H9 (cell line): ENCODE data around the gene CLDN18. TPM values are rescaled to one million over a fixed set of nuclear protein-coding genes. Genes with fewer than 3 reads are reported as not detected.

Experiments used
- DNase-seq: peaks from one replicate; pipeline ENCODE4 v3.0.0-alpha.2; 2017
- H2AFZ ChIP-seq: one replicate; pipeline ENCODE4 v1.6.1; 2013; ENCODE audit warnings: mild to moderate bottlenecking, low read length, control low read depth, moderate library complexity
- H2AK5ac ChIP-seq: 2 replicates; pipeline ENCODE4 v1.6.1; 2013; ENCODE audit warnings: low read length, control low read depth, mixed read lengths; ENCODE audit not compliant: insufficient read length
- H2BK120ac ChIP-seq: one replicate; pipeline ENCODE4 v1.6.1; 2013; ENCODE audit warnings: low read depth, mild to moderate bottlenecking, low read length, control low read depth, inconsistent platforms; ENCODE audit not compliant: poor library complexity, severe bottlenecking
- H2BK12ac ChIP-seq: 2 replicates; pipeline ENCODE4 v1.6.1; 2013; ENCODE audit warnings: low read length, control low read depth, mixed read lengths, low read depth; ENCODE audit not compliant: insufficient read length
- H2BK15ac ChIP-seq: 2 replicates; pipeline ENCODE4 v1.6.1; 2013; ENCODE audit warnings: low read depth, low read length, control low read depth
- H2BK20ac ChIP-seq: one replicate; pipeline ENCODE4 v1.6.1; 2013; ENCODE audit warnings: low read depth, mild to moderate bottlenecking, low read length, control low read depth, inconsistent platforms; ENCODE audit not compliant: poor library complexity, severe bottlenecking
- H2BK5ac ChIP-seq: 2 replicates; pipeline ENCODE4 v1.6.1; 2013; ENCODE audit warnings: low read length, control low read depth, mixed read lengths; ENCODE audit not compliant: insufficient read length
- H3K14ac ChIP-seq: 2 replicates; pipeline ENCODE4 v1.6.1; 2013; ENCODE audit warnings: low read length, control low read depth; ENCODE audit not compliant: insufficient read depth
- H3K18ac ChIP-seq: 2 replicates; pipeline ENCODE4 v1.6.1; 2013; ENCODE audit warnings: low read depth, mild to moderate bottlenecking, mixed read lengths, low read length, control low read depth; ENCODE audit not compliant: insufficient read length
- H3K23ac ChIP-seq: 2 replicates; pipeline ENCODE4 v1.6.1; 2013; ENCODE audit warnings: low read length, control low read depth, mixed read lengths, low read depth; ENCODE audit not compliant: insufficient read length
- H3K23me2 ChIP-seq: 2 replicates; pipeline ENCODE4 v1.6.1; 2013; ENCODE audit warnings: low read depth, mild to moderate bottlenecking, mixed read lengths, low read length, control low read depth; ENCODE audit not compliant: insufficient read length, poor library complexity, severe bottlenecking
- H3K27ac ChIP-seq: 2 replicates; pipeline ENCODE4 v1.5.1; 2013; ENCODE audit warnings: low read length, control low read depth, mixed read lengths, low read depth; ENCODE audit not compliant: insufficient read length
- H3K27me3 ChIP-seq: 2 replicates; pipeline ENCODE4 v1.6.1; 2013; ENCODE audit warnings: low read length, control low read depth, inconsistent platforms; ENCODE audit not compliant: insufficient read depth
- H3K4ac ChIP-seq: 2 replicates; pipeline ENCODE4 v1.6.1; 2013; ENCODE audit warnings: low read depth, mild to moderate bottlenecking, control low read depth, inconsistent platforms, low read length, moderate library complexity
- H3K4me1 ChIP-seq: 2 replicates; pipeline ENCODE4 v1.6.1; 2013; ENCODE audit warnings: low read length, control low read depth, inconsistent platforms; ENCODE audit not compliant: insufficient read depth
- H3K4me2 ChIP-seq: 2 replicates; pipeline ENCODE4 v1.6.1; 2013; ENCODE audit warnings: low read length, control low read depth, mixed read lengths; ENCODE audit not compliant: insufficient read length, insufficient read depth
- H3K56ac ChIP-seq: 2 replicates; pipeline ENCODE4 v1.6.1; 2013; ENCODE audit warnings: low read depth, mild to moderate bottlenecking, mixed read lengths, low read length, control low read depth; ENCODE audit not compliant: insufficient read length
- H3K79me1 ChIP-seq: 2 replicates; pipeline ENCODE4 v1.6.1; 2013; ENCODE audit warnings: low read depth, mild to moderate bottlenecking, moderate library complexity, low read length, control low read depth, inconsistent platforms; ENCODE audit not compliant: insufficient read depth, poor library complexity, severe bottlenecking
- H3K79me2 ChIP-seq: 2 replicates; pipeline ENCODE4 v1.6.1; 2013; ENCODE audit warnings: low read length, control low read depth, inconsistent platforms; ENCODE audit not compliant: insufficient read depth
- H3K9ac ChIP-seq: 2 replicates; pipeline ENCODE4 v1.6.1; 2013; ENCODE audit warnings: low read length, control low read depth, mixed read lengths; ENCODE audit not compliant: insufficient read length; ENCODE audit errors: extremely low read depth
- H3K9me3 ChIP-seq: one replicate; pipeline ENCODE4 v1.6.1; 2013; ENCODE audit warnings: low read depth, low read length, inconsistent platforms; ENCODE audit not compliant: control insufficient read depth
- H3T11ph ChIP-seq: one replicate; pipeline ENCODE4 v1.6.1; 2013; ENCODE audit warnings: mild to moderate bottlenecking, low read length, control low read depth, inconsistent platforms
- H4K20me1 ChIP-seq: one replicate; pipeline ENCODE4 v1.6.1; 2013; ENCODE audit not compliant: control insufficient read depth, insufficient read length, insufficient read depth
- H4K5ac ChIP-seq: 2 replicates; pipeline ENCODE4 v1.6.1; 2013; ENCODE audit warnings: low read depth, mild to moderate bottlenecking, mixed read lengths, low read length, control low read depth; ENCODE audit not compliant: insufficient read length
- H4K8ac ChIP-seq: replicated peaks from 2 replicates; pipeline ENCODE4 v1.6.1; 2013; ENCODE audit warnings: low read length, control low read depth, mixed read lengths, low read depth; ENCODE audit not compliant: insufficient read length
- H4K91ac ChIP-seq: 2 replicates; pipeline ENCODE4 v1.6.1; 2013; ENCODE audit warnings: low read depth, mild to moderate bottlenecking, moderate library complexity, mixed read lengths, low read length, control low read depth; ENCODE audit not compliant: insufficient read length
- H3K27ac Mint-ChIP-seq, 3 experiments: 2 replicates in 2 of 3; 3 replicates in 1 of 3; pipeline ENCODE4 v1.8.0; 2020 to 2021; ENCODE audit warnings: mixed read lengths in 3 of 3, mild to moderate bottlenecking in 1 of 3, moderate library complexity in 1 of 3
- H3K27me3 Mint-ChIP-seq: 2 replicates; pipeline ENCODE4 v1.8.0; 2021; ENCODE audit warnings: low read depth, mild to moderate bottlenecking, moderate library complexity, mixed read lengths
- H3K36me3 Mint-ChIP-seq, 3 experiments: 2 replicates in 2 of 3; 3 replicates in 1 of 3; pipeline ENCODE4 v1.8.0; 2020 to 2021; ENCODE audit warnings: low read depth in 3 of 3, mixed read lengths in 3 of 3; ENCODE audit not compliant: insufficient read depth in 1 of 3
- H3K4me1 Mint-ChIP-seq, 2 experiments: 2 replicates each; pipeline ENCODE4 v1.8.0; 2020; ENCODE audit warnings: mixed read lengths in 2 of 2
- H3K4me3 Mint-ChIP-seq, 2 experiments: 2 replicates in 1 of 2; 3 replicates in 1 of 2; pipeline ENCODE4 v1.8.0; 2020 to 2021; ENCODE audit warnings: mild to moderate bottlenecking in 2 of 2, mixed read lengths in 2 of 2, moderate library complexity in 1 of 2
- H3K9me3 Mint-ChIP-seq, 2 experiments: 2 replicates in 1 of 2; 3 replicates in 1 of 2; pipeline ENCODE4 v1.8.0; 2020; ENCODE audit warnings: mild to moderate bottlenecking in 2 of 2, mixed read lengths in 2 of 2, moderate library complexity in 1 of 2
- CTCF ChIP-seq: fragments of 200-600 bp; sonication (generic); conservative IDR thresholded peaks from 3 replicates; pipeline ENCODE4 v1.8.0; 2021; ENCODE audit warnings: antibody characterized with exemption, mild to moderate bottlenecking
- WGBS: extraction: QIAGEN DNeasy Blood & Tissue Kit; methylation state at CpG from one replicate; pipeline ENCODE4 v1.1.7; 2013; ENCODE audit warnings: missing lambda C conversion rate, low lambda C conversion rate, mixed read lengths; ENCODE audit not compliant: insufficient read length; ENCODE audit errors: extremely low coverage; 5-methylcytosine and 5-hydroxymethylcytosine counted together
- total RNA-seq: library from RNA; stranded (reverse); gene quantifications from 2 replicates; pipeline ENCODE4 v1.2.1, GENCODE V29; 2021

Gene CLDN18
- total RNA-seq, 1 experiment from 2014 or later = not detected

DNA sequence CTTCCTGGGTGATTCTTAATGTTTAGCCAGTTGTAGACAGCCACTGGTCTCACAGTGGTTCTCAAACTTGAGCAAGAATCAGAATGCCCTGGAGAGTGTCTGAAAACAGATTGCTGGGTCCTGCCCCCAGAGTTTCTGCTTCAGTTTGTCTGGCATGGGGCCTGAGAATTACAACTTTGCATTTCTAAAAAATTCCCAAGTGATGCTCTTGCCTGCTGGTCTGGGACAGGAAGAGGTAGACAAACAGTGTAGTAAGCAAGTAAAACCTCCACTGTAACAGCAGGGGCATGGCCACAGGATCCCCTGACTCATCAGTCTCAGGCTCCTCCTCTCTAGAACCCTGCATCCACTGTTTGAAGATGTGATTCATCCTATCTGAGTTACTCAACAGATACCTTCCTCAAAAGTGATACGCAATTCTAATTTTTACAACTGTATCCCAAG is 69.0 kb downstream of the CLDN18 start:
- H3K18ac ChIP-seq = no peak overlapping the region
- no peak overlapping the region for H3K23ac ChIP-seq
- H3T11ph ChIP-seq = no peak overlapping the region
- no peaks in the 10 kb centered on the region for H4K20me1 ChIP-seq
- no peak overlapping the region for H3K9ac ChIP-seq
- H4K5ac ChIP-seq = no peak overlapping the region
- no peak overlapping the region for H3K4ac ChIP-seq
- H2BK20ac ChIP-seq = no peak overlapping the region
- WGBS = no CpG with 5 or more reads among the region's 1 CpG
- H3K23me2 ChIP-seq = no peaks in the 10 kb centered on the region
- no peak overlapping the region for H2BK5ac ChIP-seq
- no peak overlapping the region for H3K4me3 Mint-ChIP-seq
- H2AK5ac ChIP-seq = no peak overlapping the region
- no peak overlapping the region for H3K27ac ChIP-seq
- H2BK12ac ChIP-seq = no peak overlapping the region
- no peak overlapping the region for H4K8ac ChIP-seq
- no peaks in the 10 kb centered on the region for H3K4me1 ChIP-seq
- no peaks in the 10 kb centered on the region for H3K27me3 ChIP-seq
- DNase-seq = no peak
- no peak for TF ChIP-seq CTCF
- no peak overlapping the region for H2BK15ac ChIP-seq
- no peak overlapping the region for H3K14ac ChIP-seq
- H3K79me2 ChIP-seq = no peaks in the 10 kb centered on the region
- H3K27ac Mint-ChIP-seq = no peak overlapping the region
- no peak overlapping the region for H2AFZ ChIP-seq
- H3K27me3 Mint-ChIP-seq = no peaks in the 10 kb centered on the region
- peaks cover 0 to 8% of the 10 kb centered on the region in 2 experiments; a peak in 1 of 4 replicates for H3K4me1 Mint-ChIP-seq
- no peak overlapping the region for H3K56ac ChIP-seq
- H3K9me3 Mint-ChIP-seq = no peaks in the 10 kb centered on the region
- H3K9me3 ChIP-seq = no peaks in the 10 kb centered on the region
- H4K91ac ChIP-seq = no peak overlapping the region
- peaks cover 25 to 59% (median 47%) of the 10 kb centered on the region in 3 experiments for H3K36me3 Mint-ChIP-seq
- H3K4me2 ChIP-seq = no peak overlapping the region
- no peak overlapping the region for H2BK120ac ChIP-seq
- no peaks in the 10 kb centered on the region for H3K79me1 ChIP-seq
